ENCODE data around the gene HEBP1.

HEBP1 gene

GRCh38 chr12:13023811-13024530 lies 23.9 kb upstream of the HEBP1 start:
- DNase-seq = peak in 3 of 51 donors; percentile 1 to 12 (median 6)

GRCh38 chr12:13022851-13023271 lies 22.8 kb upstream of the HEBP1 start:
- DNase-seq = no peak

- DNase-seq = no peak
Observed at GRCh38 chr12:13011098-13011497, 11.0 kb upstream of the HEBP1 start.

- no peak for DNase-seq
Observed at GRCh38 chr12:13008741-13009380, 8.8 kb upstream of the HEBP1 start.

GRCh38 chr12:13007496-13008233 lies 7.6 kb upstream of the HEBP1 start:
- no peak for DNase-seq

- DNase-seq = no peak
Observed at GRCh38 chr12:13005649-13006048, 5.6 kb upstream of the HEBP1 start.

- DNase-seq = no peak
Observed at GRCh38 chr12:13004986-13005385, 4.9 kb upstream of the HEBP1 start.

GRCh38 chr12:13004361-13004760 lies 4.3 kb upstream of the HEBP1 start:
- no peak for DNase-seq

GRCh38 chr12:13002301-13003097 lies 2.4 kb upstream of the HEBP1 start:
- no peak for DNase-seq

- DNase-seq = no peak
Observed at GRCh38 chr12:13001775-13002040, 1.6 kb upstream of the HEBP1 start.

- DNase-seq = peak in 44 of 51 donors; percentile 15 to 83 (median 56)
Observed at GRCh38 chr12:13000925-13001774, 1.1 kb upstream of the HEBP1 start.

- peak in 14 of 51 donors; percentile 50 to 90 (median 67) for DNase-seq
Observed at GRCh38 chr12:13000616-13000924, 505 bp upstream of the HEBP1 start.

GRCh38 chr12:12999271-12999958 lies 650 bp downstream of the HEBP1 start:
- DNase-seq = peak in 7 of 51 donors; percentile 37 to 84 (median 69)

GRCh38 chr12:12998248-12998647 lies 1.8 kb downstream of the HEBP1 start:
- no peak for DNase-seq

- no peak for DNase-seq
Observed at GRCh38 chr12:12997734-12998133, 2.3 kb downstream of the HEBP1 start.

GRCh38 chr12:12997156-12997555 lies 2.9 kb downstream of the HEBP1 start:
- DNase-seq = no peak

GRCh38 chr12:12996209-12996608 lies 3.9 kb downstream of the HEBP1 start:
- no peak for DNase-seq

GRCh38 chr12:12995088-12995487 lies 5.0 kb downstream of the HEBP1 start:
- peak in 1 of 51 donors; percentile 50 for DNase-seq

GRCh38 chr12:12993367-12993766 lies 6.7 kb downstream of the HEBP1 start:
- no peak for DNase-seq

GRCh38 chr12:12992418-12993130 lies 7.5 kb downstream of the HEBP1 start:
- DNase-seq = peak in 5 of 51 donors; percentile 7 to 34 (median 11)
